Lower leg skin (tissue), 3 donors: ENCODE measurements around the gene PDE12.

Experiments used
- CTCF ChIP-seq, 3 donors: fragments of 450-650 bp; IDR thresholded peaks; one replicate each; pipeline ENCODE4 v1.5.1; 2016; ENCODE audit warnings: antibody characterized with exemption in 3 of 3, mild to moderate bottlenecking in 3 of 3, moderate library complexity in 2 of 3
- POLR2A ChIP-seq, 2 donors: fragments of 450-650 bp; IDR thresholded peaks; one replicate each; pipeline ENCODE4 v1.6.1; 2016 to 2017; ENCODE audit warnings: antibody characterized with exemption in 2 of 2, mild to moderate bottlenecking in 1 of 2, moderate library complexity in 1 of 2

GRCh38 chr3:57569859-57570450, 13.9 kb downstream of the PDE12 start:
- TF ChIP-seq CTCF (IDR thresholded peaks at IDR 0.05) (no peak), POLR2A (IDR thresholded peaks at IDR 0.05) (no peak)
